Testis (tissue), 2 donors: ENCODE measurements around the gene ANKRD13D.

Experiments used
- CTCF ChIP-seq, 3 experiments: fragments of 450-650 bp in 2 of 3; fragments of 200-600 bp in 1 of 3; sonication (generic) in 1 of 3; IDR thresholded peaks; one replicate each; pipeline ENCODE4 v1.5.1; 2016 to 2019; ENCODE audit warnings: antibody characterized with exemption in 3 of 3, mild to moderate bottlenecking in 2 of 3, moderate library complexity in 1 of 3
- POLR2A ChIP-seq: fragments of 450-650 bp; IDR thresholded peaks from one replicate; pipeline ENCODE4 v1.6.1; 2017; ENCODE audit warnings: antibody characterized with exemption, mild to moderate bottlenecking, moderate library complexity

GRCh38 chr11:67302571-67303131, 13.5 kb downstream of the ANKRD13D start:
- TF ChIP-seq CTCF (IDR thresholded peaks at IDR 0.05) (no peak), POLR2A (no peak)
